HEK293T (cell line): ENCODE results near the gene NFIX.

Experiments
- CTCF ChIA-PET: fragments of 350-600 bp; formaldehyde crosslinking; extraction: SDS; loops from one replicate; lab custom pipeline; 2021; ENCODE audit warnings: antibody characterized with exemption, inconsistent platforms; lab: Yijun Ruan, JAX
- POLR2A ChIA-PET: fragments of 350-600 bp; formaldehyde crosslinking; extraction: SDS; loops from one replicate; lab custom pipeline; 2020; ENCODE audit warnings: antibody characterized with exemption, inconsistent platforms; lab: Yijun Ruan, JAX
- DNase-seq: peaks from one replicate; pipeline ENCODE4 v3.0.0; 2012; ENCODE audit warnings: mixed read lengths; ENCODE audit errors: extremely low spot score
- ARNT ChIP-seq: fragments of 450-650 bp; IDR thresholded peaks from 2 replicates; pipeline ENCODE4 v1.6.1; 2017; ENCODE audit warnings: mild to moderate bottlenecking
- BHLHE40 ChIP-seq: fragments of 450-650 bp; IDR thresholded peaks from 2 replicates; pipeline ENCODE4 v1.6.1; 2016; ENCODE audit warnings: mild to moderate bottlenecking, moderate library complexity, borderline replicate concordance
- CTBP1 ChIP-seq: fragments of 450-650 bp; IDR thresholded peaks from 2 replicates; pipeline ENCODE4 v1.6.1; 2016; ENCODE audit warnings: borderline replicate concordance
- ELF4 ChIP-seq: fragments of 450-650 bp; IDR thresholded peaks from 2 replicates; pipeline ENCODE4 v1.6.1; 2017; ENCODE audit warnings: antibody characterized with exemption
- FOXA1 ChIP-seq: fragments of 450-650 bp; IDR thresholded peaks from 2 replicates; pipeline ENCODE4 v1.6.1; 2016; ENCODE audit warnings: mild to moderate bottlenecking
- FOXK2 ChIP-seq: fragments of 450-650 bp; IDR thresholded peaks from 2 replicates; pipeline ENCODE4 v1.6.1; 2016; ENCODE audit warnings: mild to moderate bottlenecking
- FOXM1 ChIP-seq: fragments of 450-650 bp; IDR thresholded peaks from 2 replicates; pipeline ENCODE4 v1.6.1; 2017; ENCODE audit warnings: mild to moderate bottlenecking, borderline replicate concordance
- HDGF ChIP-seq: fragments of 450-650 bp; IDR thresholded peaks from 2 replicates; pipeline ENCODE4 v1.6.1; 2017; ENCODE audit warnings: antibody characterized with exemption, borderline replicate concordance
- L3MBTL2 ChIP-seq: fragments of 450-650 bp; conservative IDR thresholded peaks from 2 replicates; pipeline ENCODE4 v1.6.1; 2016; ENCODE audit warnings: mild to moderate bottlenecking
- LEF1 ChIP-seq: fragments of 450-650 bp; IDR thresholded peaks from 2 replicates; pipeline ENCODE4 v1.6.1; 2017; ENCODE audit warnings: mild to moderate bottlenecking, borderline replicate concordance
- NFRKB ChIP-seq: fragments of 450-650 bp; IDR thresholded peaks from 2 replicates; pipeline ENCODE4 v1.6.1; 2016; ENCODE audit warnings: mild to moderate bottlenecking, moderate library complexity
- SP1 ChIP-seq: fragments of 450-650 bp; IDR thresholded peaks from 2 replicates; pipeline ENCODE4 v1.6.1; 2017
- SUZ12 ChIP-seq: fragments of 450-650 bp; IDR thresholded peaks from 2 replicates; pipeline ENCODE4 v1.6.1; 2016; ENCODE audit warnings: mild to moderate bottlenecking
- TARDBP ChIP-seq: fragments of 450-650 bp; IDR thresholded peaks from 2 replicates; pipeline ENCODE4 v1.6.1; 2016
- ZNF384 ChIP-seq: fragments of 450-650 bp; IDR thresholded peaks from 2 replicates; pipeline ENCODE4 v1.6.1; 2016
- TF ChIP-seq, protein P1 (sequence below): fragments of 450-650 bp; IDR thresholded peaks from 2 replicates; pipeline ENCODE4 v1.6.1; 2016

The NFIX gene

GRCh38 chr19:13083008-13083404 lies 87.7 kb downstream of the NFIX start:
- POLR2A ChIA-PET: interaction anchor here (1.3 kb wide), 1 partner anchor 11 kb away, joined by 3 read pairs; no protein-coding TSS in a partner anchor
- DNase-seq: no peak
- CTCF ChIA-PET: interaction anchor here (1.1 to 2.1 kb wide), 4 partner anchors 11 to 118 kb away, joined by 3 to 6 read pairs (median 6); no protein-coding TSS in a partner anchor
- TF ChIP-seq, protein P1, sequence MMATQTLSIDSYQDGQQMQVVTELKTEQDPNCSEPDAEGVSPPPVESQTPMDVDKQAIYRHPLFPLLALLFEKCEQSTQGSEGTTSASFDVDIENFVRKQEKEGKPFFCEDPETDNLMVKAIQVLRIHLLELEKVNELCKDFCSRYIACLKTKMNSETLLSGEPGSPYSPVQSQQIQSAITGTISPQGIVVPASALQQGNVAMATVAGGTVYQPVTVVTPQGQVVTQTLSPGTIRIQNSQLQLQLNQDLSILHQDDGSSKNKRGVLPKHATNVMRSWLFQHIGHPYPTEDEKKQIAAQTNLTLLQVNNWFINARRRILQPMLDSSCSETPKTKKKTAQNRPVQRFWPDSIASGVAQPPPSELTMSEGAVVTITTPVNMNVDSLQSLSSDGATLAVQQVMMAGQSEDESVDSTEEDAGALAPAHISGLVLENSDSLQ: no peak
- TF ChIP-seq FOXM1 (no peak), NFRKB (no peak), ELF4 (no peak), BHLHE40 (no peak), FOXK2 (no peak), ZNF384 (no peak), SP1 (no peak)

GRCh38 chr19:13083627-13084026 lies 88.4 kb downstream of the NFIX start:
- DNase-seq: no peak
- TF ChIP-seq ELF4 (no peak), L3MBTL2 (no peak), FOXK2 (no peak), SUZ12 (no peak), CTBP1 (no peak), ZNF384 (no peak), BHLHE40 (no peak), ARNT (no peak), FOXA1 (no peak), NFRKB (no peak)
- TF ChIP-seq, protein P1: no peak
- ChIA-PET POLR2A (interaction anchor here (1.3 kb wide), 1 partner anchor 11 kb away, joined by 3 read pairs; no protein-coding TSS in a partner anchor), CTCF (interaction anchor here (1.1 to 2.1 kb wide), 3 partner anchors 11 to 106 kb away, joined by 5 to 6 read pairs (median 6); no protein-coding TSS in a partner anchor)

- POLR2A ChIA-PET: no interaction called here
- CTCF ChIA-PET: interaction anchor here (1.0 kb wide), 1 partner anchor 108 kb away, joined by 4 read pairs; no protein-coding TSS in a partner anchor
- TF ChIP-seq BHLHE40 (no peak), L3MBTL2 (no peak), SP1 (no peak), FOXM1 (no peak), TARDBP (no peak), FOXK2 (no peak), LEF1 (no peak), ARNT (no peak), SUZ12 (no peak), ZNF384 (no peak), ELF4 (no peak), CTBP1 (no peak), HDGF (no peak), NFRKB (no peak), FOXA1 (no peak)
- TF ChIP-seq, protein P1: no peak
- DNase-seq: no peak
Measured at GRCh38 chr19:13085666-13086065, 90.4 kb downstream of the NFIX start.

GRCh38 chr19:13086341-13086740 lies 91.1 kb downstream of the NFIX start:
- POLR2A ChIA-PET: no interaction called here
- no peak for DNase-seq
- TF ChIP-seq FOXK2 (no peak), ELF4 (no peak), ZNF384 (no peak), BHLHE40 (no peak), HDGF (no peak), FOXA1 (no peak), TARDBP (no peak), FOXM1 (no peak)
- CTCF ChIA-PET: interaction anchor here (1.0 kb wide), 1 partner anchor 109 kb away, joined by 4 read pairs; no protein-coding TSS in a partner anchor

GRCh38 chr19:13087295-13087694 lies 92.0 kb downstream of the NFIX start:
- DNase-seq: no peak
- TF ChIP-seq HDGF (no peak), L3MBTL2 (no peak), ZNF384 (no peak), SP1 (no peak), ARNT (no peak), BHLHE40 (no peak), NFRKB (no peak), FOXA1 (no peak), CTBP1 (no peak), LEF1 (no peak), FOXK2 (no peak), TARDBP (no peak), ELF4 (no peak), SUZ12 (no peak)
- TF ChIP-seq, protein P1: no peak
- ChIA-PET POLR2A (interaction anchor here (1.4 kb wide), 1 partner anchor 9 kb away, joined by 3 read pairs; no protein-coding TSS in a partner anchor), CTCF (no interaction called here)
